ENCODE measurements around the gene CTIF. TPM values are rescaled to one million over a fixed set of nuclear protein-coding genes. Genes with fewer than 3 reads are reported as not detected.

CTIF gene
- total and polyA plus RNA-seq, 11 donors = 21.2 to 93.0 (median 68.0) TPM

- peaks cover 0 to 34% (median 19%) of the 10 kb centered on the region in 12 donors for H3K4me1 ChIP-seq
- H3K36me3 ChIP-seq = no peaks in the 10 kb centered on the region
- intact Hi-C loops (cut with DNase I) = no loop called here
- TF ChIP-seq CTCF (IDR thresholded peaks at IDR 0.05) = no peak
- TF ChIP-seq POLR2A (IDR thresholded peaks at IDR 0.05) = no peak
- no peak overlapping the region for H3K27ac ChIP-seq
- no peaks in the 10 kb centered on the region for H3K27me3 ChIP-seq
- 88 to 98% (median 90%) methylated on average over 3 of the region's 3 CpGs for WGBS, 4 donors
- ATAC-seq (no peak), DNase-seq (no peak)
- H3K9me3 ChIP-seq = peaks cover 0 to 12% (median 0%) of the 10 kb centered on the region in 12 donors
- H3K4me3 ChIP-seq = no peak overlapping the region
These were observed 186.7 kb downstream of the CTIF start for GRCh38 chr18:48725562-48725961.

- ATAC-seq (peak; percentile 15 to 75 (median 56)), DNase-seq (no peak)
- Histone ChIP-seq H3K27ac (peak overlapping the region in 8 of 12 donors; percentile 13 to 79 (median 47)), H3K4me1 (peaks cover 0 to 28% (median 15%) of the 10 kb centered on the region in 12 donors), H3K27me3 (no peaks in the 10 kb centered on the region), H3K9me3 (peaks cover 0 to 12% (median 0%) of the 10 kb centered on the region in 12 donors), H3K36me3 (no peaks in the 10 kb centered on the region), H3K4me3 (no peak overlapping the region)
- intact Hi-C loops (cut with DNase I) = no loop called here
- no peak for TF ChIP-seq CTCF (IDR thresholded peaks at IDR 0.05)
- TF ChIP-seq POLR2A (IDR thresholded peaks at IDR 0.05) = no peak
- 22 to 58% (median 41%) methylated on average over 2 of the region's 2 CpGs for WGBS, 4 donors
These were observed 188.8 kb downstream of the CTIF start for GRCh38 chr18:48727681-48728080.

- Histone ChIP-seq H3K27ac (peak overlapping the region in 5 of 12 donors; percentile 13 to 79 (median 67)), H3K4me1 (peaks cover 0 to 31% (median 19%) of the 10 kb centered on the region in 12 donors), H3K27me3 (no peaks in the 10 kb centered on the region), H3K9me3 (peaks cover 0 to 12% (median 0%) of the 10 kb centered on the region in 12 donors), H3K4me3 (no peak overlapping the region), H3K36me3 (no peaks in the 10 kb centered on the region)
- DNase-seq = peak in 3 of 5 donors; percentile 46 to 67 (median 53)
- TF ChIP-seq POLR2A (IDR thresholded peaks at IDR 0.05) = no peak
- TF ChIP-seq CTCF (IDR thresholded peaks at IDR 0.05) = no peak
- WGBS, 4 donors = 48 to 57% (median 52%) methylated on average over 6 of the region's 6 CpGs
- intact Hi-C loops (cut with DNase I) = no loop called here
- peak; percentile 6 to 79 (median 71) for ATAC-seq
These were observed 189.5 kb downstream of the CTIF start for GRCh38 chr18:48728204-48728833.

GRCh38 chr18:48729404-48729803 is 190.6 kb downstream of the CTIF start:
- H3K27me3 ChIP-seq = no peaks in the 10 kb centered on the region
- ATAC-seq (no peak), DNase-seq (no peak)
- peak overlapping the region in 1 of 12 donors; percentile 23 for H3K27ac ChIP-seq
- WGBS, 4 donors = 74 to 89% (median 84%) methylated on average over 8 of the region's 8 CpGs
- TF ChIP-seq POLR2A (IDR thresholded peaks at IDR 0.05) (no peak), CTCF (IDR thresholded peaks at IDR 0.05) (no peak)
- H3K4me1 ChIP-seq = peaks cover 0 to 41% (median 29%) of the 10 kb centered on the region in 12 donors
- H3K9me3 ChIP-seq = peaks cover 0 to 12% (median 0%) of the 10 kb centered on the region in 12 donors
- no peak overlapping the region for H3K4me3 ChIP-seq
- H3K36me3 ChIP-seq = no peaks in the 10 kb centered on the region
- intact Hi-C loops (cut with DNase I) = no loop called here

All from heart left ventricle (tissue), 16 donors.